IPS DF 6.9 (cell line): Measurements from ENCODE around the gene GYG1.

Experiments used
- DNase-seq: peaks from one replicate; pipeline ENCODE4 v3.0.0-alpha.2; 2013; ENCODE audit warnings: low read depth, low spot score
- H3K27ac ChIP-seq: one replicate; pipeline ENCODE4 v1.5.1; 2013; ENCODE audit warnings: low read length, control low read depth
- H3K27me3 ChIP-seq: 2 replicates; pipeline ENCODE4 v1.6.1; 2013; ENCODE audit warnings: mild to moderate bottlenecking, low read length; ENCODE audit not compliant: control insufficient read depth, insufficient read depth
- H3K36me3 ChIP-seq: 2 replicates; pipeline ENCODE4 v1.6.1; 2013; ENCODE audit warnings: low read length; ENCODE audit not compliant: control insufficient read depth, insufficient read depth
- H3K4me1 ChIP-seq: 2 replicates; pipeline ENCODE4 v1.6.1; 2013; ENCODE audit warnings: low read length; ENCODE audit not compliant: control insufficient read depth, insufficient read depth
- H3K4me3 ChIP-seq: 2 replicates; pipeline ENCODE4 v1.5.1; 2013; ENCODE audit warnings: mild to moderate bottlenecking, low read length
- H3K9me3 ChIP-seq: 2 replicates; pipeline ENCODE4 v1.6.1; 2013; ENCODE audit warnings: low read length, inconsistent platforms; ENCODE audit not compliant: control insufficient read depth, insufficient read depth
- WGBS: extraction: QIAGEN DNeasy Blood & Tissue Kit; methylation state at CpG from one replicate; pipeline ENCODE4 v1.1.7; 2013; ENCODE audit warnings: mixed read lengths, missing lambda C conversion rate; ENCODE audit not compliant: insufficient read length, insufficient coverage; 5-methylcytosine and 5-hydroxymethylcytosine counted together

Gene GYG1

GRCh38 chr3:149037684-149038083 is 46.3 kb downstream of the GYG1 start:
- H3K9me3 ChIP-seq: no peaks in the 10 kb centered on the region
- no peaks in the 10 kb centered on the region; the same call in 1 of the 2 replicates for H3K36me3 ChIP-seq
- no peaks in the 10 kb centered on the region for H3K27me3 ChIP-seq
- no CpG with 5 or more reads among the region's 4 CpGs for WGBS
- no peaks in the 10 kb centered on the region for H3K4me1 ChIP-seq
- H3K4me3 ChIP-seq: no peak overlapping the region
- no peak for DNase-seq
- H3K27ac ChIP-seq: no peak overlapping the region

GRCh38 chr3:149038322-149038721 is 47.0 kb downstream of the GYG1 start:
- Histone ChIP-seq H3K36me3 (no peaks in the 10 kb centered on the region; the same call in 1 of the 2 replicates), H3K4me3 (no peak overlapping the region), H3K4me1 (no peaks in the 10 kb centered on the region), H3K27ac (no peak overlapping the region), H3K27me3 (no peaks in the 10 kb centered on the region), H3K9me3 (no peaks in the 10 kb centered on the region)
- no CpG with 5 or more reads among the region's 2 CpGs for WGBS
- no peak for DNase-seq

GRCh38 chr3:149042789-149043386 is 51.5 kb downstream of the GYG1 start:
- H3K27me3 ChIP-seq: no peaks in the 10 kb centered on the region
- no peak overlapping the region for H3K4me3 ChIP-seq
- H3K27ac ChIP-seq: no peak overlapping the region
- H3K9me3 ChIP-seq: no peaks in the 10 kb centered on the region
- no CpG with 5 or more reads among the region's 1 CpG for WGBS
- no peaks in the 10 kb centered on the region for H3K4me1 ChIP-seq
- DNase-seq: no peak
- no peaks in the 10 kb centered on the region; the same call in 1 of the 2 replicates for H3K36me3 ChIP-seq

- WGBS: 100% methylated on average over 1 of the region's 5 CpGs
- no peaks in the 10 kb centered on the region for H3K4me1 ChIP-seq
Observed at GRCh38 chr3:149044339-149045083, 53.2 kb downstream of the GYG1 start.

GRCh38 chr3:149055575-149055974 is 64.2 kb downstream of the GYG1 start:
- DNase-seq: no peak
- Histone ChIP-seq H3K27me3 (no peaks in the 10 kb centered on the region), H3K36me3 (peaks cover 7% of the 10 kb centered on the region; the same call in 1 of the 2 replicates), H3K4me3 (no peak overlapping the region), H3K9me3 (no peaks in the 10 kb centered on the region), H3K4me1 (no peaks in the 10 kb centered on the region), H3K27ac (no peak overlapping the region)
- WGBS: no CpG with 5 or more reads among the region's 3 CpGs

More at GRCh38 chr3:149044339-149045083, 53.2 kb downstream of the GYG1 start:
- Histone ChIP-seq H3K27ac (no peak overlapping the region), H3K27me3 (no peaks in the 10 kb centered on the region), H3K9me3 (no peaks in the 10 kb centered on the region), H3K4me3 (no peak overlapping the region), H3K36me3 (no peaks in the 10 kb centered on the region; the same call in 1 of the 2 replicates)
- DNase-seq: no peak

- Histone ChIP-seq H3K36me3 (peaks cover 4% of the 10 kb centered on the region; the same call in 1 of the 2 replicates), H3K4me3 (no peak overlapping the region), H3K4me1 (no peaks in the 10 kb centered on the region), H3K27me3 (no peaks in the 10 kb centered on the region), H3K27ac (no peak overlapping the region), H3K9me3 (no peaks in the 10 kb centered on the region)
- no peak for DNase-seq
- WGBS: no CpG with 5 or more reads among the region's 1 CpG
Observed at GRCh38 chr3:149058198-149058597, 66.9 kb downstream of the GYG1 start.

- H3K4me3 ChIP-seq: no peak overlapping the region
- H3K36me3 ChIP-seq: peaks cover 3% of the 10 kb centered on the region; the same call in 1 of the 2 replicates
- no CpG with 5 or more reads among the region's 1 CpG for WGBS
- no peaks in the 10 kb centered on the region for H3K4me1 ChIP-seq
- H3K27me3 ChIP-seq: no peaks in the 10 kb centered on the region
- DNase-seq: no peak
- H3K9me3 ChIP-seq: no peaks in the 10 kb centered on the region
- no peak overlapping the region for H3K27ac ChIP-seq
Observed at GRCh38 chr3:149058602-149059001, 67.3 kb downstream of the GYG1 start.

GRCh38 chr3:149061776-149062175 is 70.4 kb downstream of the GYG1 start:
- H3K9me3 ChIP-seq: no peaks in the 10 kb centered on the region
- no peaks in the 10 kb centered on the region for H3K4me1 ChIP-seq
- H3K36me3 ChIP-seq: no peaks in the 10 kb centered on the region; the same call in 1 of the 2 replicates
- H3K4me3 ChIP-seq: no peak overlapping the region
- H3K27me3 ChIP-seq: no peaks in the 10 kb centered on the region
- WGBS: no CpG with 5 or more reads among the region's 2 CpGs
- no peak for DNase-seq
- H3K27ac ChIP-seq: no peak overlapping the region

- Histone ChIP-seq H3K27ac (no peak overlapping the region), H3K27me3 (no peaks in the 10 kb centered on the region), H3K36me3 (no peaks in the 10 kb centered on the region; the same call in 1 of the 2 replicates), H3K9me3 (no peaks in the 10 kb centered on the region), H3K4me1 (no peaks in the 10 kb centered on the region), H3K4me3 (no peak overlapping the region)
- no peak for DNase-seq
- no CpG with 5 or more reads among the region's 8 CpGs for WGBS
Observed at GRCh38 chr3:149067883-149068282, 76.5 kb downstream of the GYG1 start.
